ENCODE measurements around the gene PDZRN3. TPM values are rescaled to one million over a fixed set of nuclear protein-coding genes. Genes with fewer than 3 reads are reported as not detected.
A peak's percentile ranks its signal among the peaks of the same experiment; 100 is the strongest.

Gene PDZRN3
- total and polyA plus RNA-seq, 7 donors: 2.5 to 39.3 (median 16.0) TPM

DNA sequence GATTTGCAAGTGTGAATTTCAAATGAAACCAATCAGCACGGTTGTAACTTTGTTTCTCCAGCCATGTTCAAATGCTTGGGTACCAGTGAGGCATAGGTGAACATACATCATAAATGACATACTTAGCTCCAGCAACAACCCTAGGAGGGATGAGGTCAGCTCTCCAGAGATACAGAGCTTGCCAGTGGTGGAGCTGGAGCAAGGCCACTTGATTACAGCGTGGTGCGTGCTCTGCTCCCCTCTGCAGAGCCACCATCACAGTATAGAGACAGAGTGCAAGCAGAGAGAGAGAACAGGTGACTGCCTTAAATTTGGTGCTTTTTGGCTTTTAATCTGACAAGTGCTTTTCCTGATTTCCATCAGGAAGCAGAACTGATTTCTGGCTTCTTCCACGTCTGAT is 275.1 kb downstream of the PDZRN3 start:
- ATAC-seq (no peak), DNase-seq (no peak)
- Histone ChIP-seq H3K9me3 (no peaks in the 10 kb centered on the region), H3K4me1 (peaks cover 8% of the 10 kb centered on the region), H3K4me3 (no peak overlapping the region), H3K36me3 (ENCODE audit: insufficient read depth in 1 of 2, low read depth in 1 of 2) (no peaks in the 10 kb centered on the region), H3K27ac (no peak overlapping the region), H3K27me3 (ENCODE audit: insufficient read depth in 3 of 3, low read length in 2 of 3) (no peaks in the 10 kb centered on the region)
- WGBS, 3 donors: 56 to 67% (median 62%) methylated on average over 4 of the region's 4 CpGs
- TF ChIP-seq, protein P1, sequence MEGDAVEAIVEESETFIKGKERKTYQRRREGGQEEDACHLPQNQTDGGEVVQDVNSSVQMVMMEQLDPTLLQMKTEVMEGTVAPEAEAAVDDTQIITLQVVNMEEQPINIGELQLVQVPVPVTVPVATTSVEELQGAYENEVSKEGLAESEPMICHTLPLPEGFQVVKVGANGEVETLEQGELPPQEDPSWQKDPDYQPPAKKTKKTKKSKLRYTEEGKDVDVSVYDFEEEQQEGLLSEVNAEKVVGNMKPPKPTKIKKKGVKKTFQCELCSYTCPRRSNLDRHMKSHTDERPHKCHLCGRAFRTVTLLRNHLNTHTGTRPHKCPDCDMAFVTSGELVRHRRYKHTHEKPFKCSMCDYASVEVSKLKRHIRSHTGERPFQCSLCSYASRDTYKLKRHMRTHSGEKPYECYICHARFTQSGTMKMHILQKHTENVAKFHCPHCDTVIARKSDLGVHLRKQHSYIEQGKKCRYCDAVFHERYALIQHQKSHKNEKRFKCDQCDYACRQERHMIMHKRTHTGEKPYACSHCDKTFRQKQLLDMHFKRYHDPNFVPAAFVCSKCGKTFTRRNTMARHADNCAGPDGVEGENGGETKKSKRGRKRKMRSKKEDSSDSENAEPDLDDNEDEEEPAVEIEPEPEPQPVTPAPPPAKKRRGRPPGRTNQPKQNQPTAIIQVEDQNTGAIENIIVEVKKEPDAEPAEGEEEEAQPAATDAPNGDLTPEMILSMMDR (IDR thresholded peaks at IDR 0.05): no peak
- intact Hi-C loops (cut with DNase I): no loop called here

DNA sequence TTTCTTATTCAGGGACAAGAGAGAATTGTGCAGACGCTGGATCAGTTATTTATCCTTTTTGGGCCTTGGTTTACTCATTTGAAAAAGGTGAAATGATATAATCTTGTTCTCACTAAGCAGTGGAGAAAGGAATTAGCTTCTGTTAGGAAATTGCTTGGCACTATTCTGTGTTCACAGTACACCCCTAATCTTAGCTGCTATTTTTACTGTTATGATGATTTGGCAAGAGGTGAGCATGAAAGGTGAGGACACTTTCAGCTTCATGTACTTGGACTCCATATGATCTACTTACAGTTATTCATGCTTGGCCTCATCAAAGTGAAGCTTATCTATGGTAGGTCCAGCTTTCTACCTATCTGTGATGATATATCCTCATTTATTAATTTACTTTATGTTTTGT is 282.7 kb downstream of the PDZRN3 start:
- no peak overlapping the region for H3K27ac ChIP-seq
- TF ChIP-seq, protein P1 (IDR thresholded peaks at IDR 0.05): no peak
- H3K9me3 ChIP-seq: peaks cover 2% of the 10 kb centered on the region
- intact Hi-C loops (cut with DNase I): no loop called here
- H3K4me3 ChIP-seq: no peak overlapping the region
- WGBS, 3 donors: 52 to 78% (median 78%) methylated on average over 1 of the region's 1 CpG
- no peaks in the 10 kb centered on the region for H3K27me3 ChIP-seq (ENCODE audit: insufficient read depth in 3 of 3, low read length in 2 of 3)
- no peaks in the 10 kb centered on the region for H3K36me3 ChIP-seq (ENCODE audit: insufficient read depth in 1 of 2, low read depth in 1 of 2)
- H3K4me1 ChIP-seq: peaks cover 7% of the 10 kb centered on the region
- DNase-seq (no peak), ATAC-seq (peak in 2 of 4 donors; percentile 44 to 90)

DNA sequence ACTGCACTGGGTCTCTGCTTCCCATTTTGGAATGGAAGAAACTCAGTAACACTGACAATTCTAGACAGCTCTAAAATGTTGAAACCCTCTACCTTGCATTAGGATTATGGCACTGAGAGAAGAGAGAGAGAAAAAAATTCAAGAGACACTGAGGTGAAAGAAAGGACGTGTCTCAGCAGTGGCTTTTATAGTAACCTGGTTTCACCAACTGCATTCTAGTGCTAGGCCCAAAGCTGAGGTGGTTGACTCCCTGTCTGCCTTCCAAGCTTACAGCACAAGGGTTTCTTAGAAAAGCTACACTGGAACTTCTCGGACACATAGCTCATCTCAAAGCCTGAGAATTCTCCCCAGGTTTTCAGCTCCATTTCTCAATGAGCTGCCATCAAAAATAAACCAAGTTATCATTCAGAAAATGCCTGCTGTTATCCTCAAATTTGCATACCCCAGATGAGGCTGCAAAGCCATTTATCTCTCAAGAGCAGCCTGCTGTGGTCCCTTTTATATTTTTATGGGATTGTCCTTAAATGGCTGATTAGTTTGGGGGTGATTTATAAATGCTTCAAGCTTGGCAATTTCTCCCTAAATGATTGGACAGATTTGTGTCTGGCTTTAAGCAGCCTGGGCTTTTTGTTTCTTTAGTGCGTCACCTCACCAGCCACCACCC is 283.3 kb downstream of the PDZRN3 start:
- Histone ChIP-seq H3K4me3 (no peak overlapping the region), H3K4me1 (peaks cover 7% of the 10 kb centered on the region), H3K36me3 (ENCODE audit: insufficient read depth in 1 of 2, low read depth in 1 of 2) (no peaks in the 10 kb centered on the region), H3K27me3 (ENCODE audit: insufficient read depth in 3 of 3, low read length in 2 of 3) (no peaks in the 10 kb centered on the region), H3K27ac (no peak overlapping the region), H3K9me3 (peaks cover 2% of the 10 kb centered on the region)
- DNase-seq (no peak), ATAC-seq (no peak)
- WGBS, 3 donors: 59 to 81% (median 61%) methylated on average over 3 of the region's 3 CpGs
- TF ChIP-seq, protein P1 (IDR thresholded peaks at IDR 0.05): no peak
- intact Hi-C loops (cut with DNase I): no loop called here

DNA sequence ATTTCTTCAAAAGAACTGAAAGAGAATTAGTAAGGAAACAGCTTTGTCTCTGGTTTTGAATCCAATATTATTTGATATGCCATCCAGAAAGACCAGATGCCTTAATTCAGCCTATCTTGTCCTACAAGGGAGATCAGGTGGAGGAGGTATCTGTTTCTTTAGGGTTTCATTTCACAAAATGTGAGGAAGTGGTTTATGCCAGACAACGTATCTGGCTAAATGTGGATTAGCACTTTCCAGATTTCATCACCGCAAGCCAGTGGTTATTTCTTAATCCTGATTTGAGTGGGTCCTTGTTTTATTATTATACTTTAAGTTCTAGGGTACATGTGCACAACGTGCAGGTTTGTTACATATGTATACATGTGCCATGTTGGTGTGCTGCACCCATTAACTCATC is 292.2 kb downstream of the PDZRN3 start:
- no peak for ATAC-seq
- H3K4me1 ChIP-seq: no peaks in the 10 kb centered on the region
- WGBS, 3 donors: 61 to 85% (median 76%) methylated on average over 3 of the region's 3 CpGs
- H3K27me3 ChIP-seq (ENCODE audit: insufficient read depth in 3 of 3, low read length in 2 of 3): no peaks in the 10 kb centered on the region
- no peaks in the 10 kb centered on the region for H3K9me3 ChIP-seq
- TF ChIP-seq, protein P1 (IDR thresholded peaks at IDR 0.05): no peak
- no peak for DNase-seq
- H3K36me3 ChIP-seq (ENCODE audit: insufficient read depth in 1 of 2, low read depth in 1 of 2): no peaks in the 10 kb centered on the region
- no peak overlapping the region for H3K27ac ChIP-seq
- intact Hi-C loops (cut with DNase I): no loop called here
- no peak overlapping the region for H3K4me3 ChIP-seq

Data from psoas muscle (tissue), 8 donors.